ENCODE results near the gene CCDC85C.

DNA sequence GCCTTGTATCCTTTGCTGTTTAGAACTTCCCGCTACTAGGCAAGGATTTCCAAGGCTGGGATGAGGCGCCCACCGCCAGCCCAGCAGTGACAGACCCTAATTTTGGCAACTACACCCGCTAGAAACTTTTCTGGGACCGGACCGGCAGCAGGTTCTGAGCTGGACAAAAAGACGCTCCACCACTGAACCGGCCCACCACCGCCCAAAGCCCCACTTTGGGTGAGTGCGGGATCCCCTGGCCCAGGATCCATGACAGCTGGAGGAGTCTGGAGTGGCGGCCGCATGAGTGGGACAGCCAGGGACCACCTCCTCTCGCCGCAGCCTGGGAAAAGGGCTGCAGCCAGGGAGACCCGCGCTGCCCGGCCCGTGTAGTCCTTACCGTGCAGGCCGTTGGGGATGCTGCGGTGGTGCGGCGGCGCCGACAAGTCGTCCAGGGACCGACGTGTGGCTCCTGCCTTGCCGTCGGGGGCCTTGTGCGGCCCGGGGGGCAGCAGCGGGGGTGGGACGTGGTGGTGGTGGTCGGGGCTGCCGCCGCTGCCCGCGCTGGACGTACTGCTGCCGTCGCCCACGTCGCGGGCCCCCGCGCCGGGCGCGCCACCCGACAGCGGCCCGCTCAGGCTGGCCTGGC lies 1.1 kb downstream of the CCDC85C start:
- TF ChIP-seq, protein P1, sequence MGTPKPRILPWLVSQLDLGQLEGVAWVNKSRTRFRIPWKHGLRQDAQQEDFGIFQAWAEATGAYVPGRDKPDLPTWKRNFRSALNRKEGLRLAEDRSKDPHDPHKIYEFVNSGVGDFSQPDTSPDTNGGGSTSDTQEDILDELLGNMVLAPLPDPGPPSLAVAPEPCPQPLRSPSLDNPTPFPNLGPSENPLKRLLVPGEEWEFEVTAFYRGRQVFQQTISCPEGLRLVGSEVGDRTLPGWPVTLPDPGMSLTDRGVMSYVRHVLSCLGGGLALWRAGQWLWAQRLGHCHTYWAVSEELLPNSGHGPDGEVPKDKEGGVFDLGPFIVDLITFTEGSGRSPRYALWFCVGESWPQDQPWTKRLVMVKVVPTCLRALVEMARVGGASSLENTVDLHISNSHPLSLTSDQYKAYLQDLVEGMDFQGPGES (IDR thresholded peaks at IDR 0.05) = no peak
- TF ChIP-seq RAD21 (IDR thresholded peaks at IDR 0.05; ENCODE audit: insufficient read depth, low read depth, low read length) (no peak), MTA2 (IDR thresholded peaks at IDR 0.05; ENCODE audit: low read depth) (no peak), ZSCAN29 (IDR thresholded peaks at IDR 0.05) (no peak), FOXK2 (IDR thresholded peaks at IDR 0.05) (no peak), JUNB (IDR thresholded peaks at IDR 0.05) (no peak), ZNF24 (IDR thresholded peaks at IDR 0.05) (no peak), POLR2A (IDR thresholded peaks at IDR 0.05; ENCODE audit: low read depth, low read length) (no peak), IRF4 (IDR thresholded peaks at IDR 0.05; ENCODE audit: low read depth, low read length) (no peak), MYC (IDR thresholded peaks at IDR 0.05; ENCODE audit: insufficient read depth, insufficient read length, insufficient replicate concordance, low read length, severe bottlenecking) (no peak)
- TF ChIP-seq, protein P2, sequence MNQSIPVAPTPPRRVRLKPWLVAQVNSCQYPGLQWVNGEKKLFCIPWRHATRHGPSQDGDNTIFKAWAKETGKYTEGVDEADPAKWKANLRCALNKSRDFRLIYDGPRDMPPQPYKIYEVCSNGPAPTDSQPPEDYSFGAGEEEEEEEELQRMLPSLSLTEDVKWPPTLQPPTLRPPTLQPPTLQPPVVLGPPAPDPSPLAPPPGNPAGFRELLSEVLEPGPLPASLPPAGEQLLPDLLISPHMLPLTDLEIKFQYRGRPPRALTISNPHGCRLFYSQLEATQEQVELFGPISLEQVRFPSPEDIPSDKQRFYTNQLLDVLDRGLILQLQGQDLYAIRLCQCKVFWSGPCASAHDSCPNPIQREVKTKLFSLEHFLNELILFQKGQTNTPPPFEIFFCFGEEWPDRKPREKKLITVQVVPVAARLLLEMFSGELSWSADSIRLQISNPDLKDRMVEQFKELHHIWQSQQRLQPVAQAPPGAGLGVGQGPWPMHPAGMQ (IDR thresholded peaks at IDR 0.05; ENCODE audit: borderline replicate concordance) = no peak

Measured in GM12878 (cell line).